ENCODE measurements around the gene GJC2. TPM values are rescaled to one million over a fixed set of nuclear protein-coding genes. Genes with fewer than 3 reads are reported as not detected.
"Not testable (repeated sequence)": the region's sequence is repeated elsewhere in the genome, so short reads cannot be mapped to it uniquely, and the experiment has no call there.

Gene GJC2
- total RNA-seq, 1 donor from 2014 or later, result 1.6 TPM

GRCh38 chr1:228111315-228111714 lies 38.4 kb upstream of the GJC2 start:
- intact Hi-C loops (cut with DNase I); DNase-seq (ENCODE audit: low spot score): not testable (repeated sequence)

GRCh38 chr1:228112167-228112566 lies 37.6 kb upstream of the GJC2 start:
- DNase-seq (ENCODE audit: low spot score), result no peak
- intact Hi-C loops (cut with DNase I), result no loop called here

- intact Hi-C loops (cut with DNase I), result no loop called here
- DNase-seq (ENCODE audit: low spot score), result no peak
These were observed 37.1 kb upstream of the GJC2 start for GRCh38 chr1:228112617-228113016.

GRCh38 chr1:228114827-228115226 lies 34.9 kb upstream of the GJC2 start:
- intact Hi-C loops (cut with DNase I), result no loop called here
- no peak for DNase-seq (ENCODE audit: low spot score)

- DNase-seq (ENCODE audit: low spot score), result no peak
- intact Hi-C loops (cut with DNase I), result no loop called here
These were observed 32.4 kb upstream of the GJC2 start for GRCh38 chr1:228117335-228117734.

GRCh38 chr1:228118040-228118439 lies 31.7 kb upstream of the GJC2 start:
- intact Hi-C loops (cut with DNase I), result no loop called here
- no peak for DNase-seq (ENCODE audit: low spot score)

- intact Hi-C loops (cut with DNase I), result loop anchor here (10.0 kb wide), 1 partner anchor 116 kb away; the partner anchor contains the start of gene WNT3A
- DNase-seq (ENCODE audit: low spot score), result no peak
These were observed 29.4 kb upstream of the GJC2 start for GRCh38 chr1:228120351-228120750.

- DNase-seq (ENCODE audit: low spot score), result no peak
- intact Hi-C loops (cut with DNase I), result loop anchor here (10.0 kb wide), 1 partner anchor 116 kb away; the partner anchor contains the start of gene WNT3A
These were observed 28.8 kb upstream of the GJC2 start for GRCh38 chr1:228120857-228121489.

GRCh38 chr1:228122921-228123441 lies 26.7 kb upstream of the GJC2 start:
- no peak for DNase-seq (ENCODE audit: low spot score)
- intact Hi-C loops (cut with DNase I), result loop anchor here (10.0 kb wide), 1 partner anchor 118 kb away; the partner anchor contains the start of gene WNT3A

GRCh38 chr1:228123505-228123904 lies 26.2 kb upstream of the GJC2 start:
- no peak for DNase-seq (ENCODE audit: low spot score)
- intact Hi-C loops (cut with DNase I), result loop anchor here (10.0 kb wide), 1 partner anchor 119 kb away; the partner anchor contains the start of gene WNT3A

- intact Hi-C loops (cut with DNase I), result loop anchor here (10.0 kb wide), 1 partner anchor 120 kb away; the partner anchor contains the start of gene WNT3A
- no peak for DNase-seq (ENCODE audit: low spot score)
These were observed 24.5 kb upstream of the GJC2 start for GRCh38 chr1:228125185-228125584.

- intact Hi-C loops (cut with DNase I), result no loop called here
These were observed 18.0 kb upstream of the GJC2 start for GRCh38 chr1:228131766-228132165.

GRCh38 chr1:228134591-228134990 lies 15.1 kb upstream of the GJC2 start:
- intact Hi-C loops (cut with DNase I), result no loop called here
- DNase-seq (ENCODE audit: low spot score), result no peak

More at GRCh38 chr1:228131766-228132165, 18.0 kb upstream of the GJC2 start:
- DNase-seq (ENCODE audit: low spot score), result no peak

GRCh38 chr1:228136901-228137300 lies 12.8 kb upstream of the GJC2 start:
- DNase-seq (ENCODE audit: low spot score), result no peak
- intact Hi-C loops (cut with DNase I), result loop anchor here (5.0 kb wide), 2 partner anchors 35 to 270 kb away; partner anchors contain the start of genes C1orf35 and TRIM11

GRCh38 chr1:228139406-228139930 lies 10.3 kb upstream of the GJC2 start:
- DNase-seq (ENCODE audit: low spot score), result no peak
- intact Hi-C loops (cut with DNase I), result loop anchor here (5.0 kb wide), 2 partner anchors 37 to 268 kb away; partner anchors contain the start of genes C1orf35 and TRIM11

GRCh38 chr1:228139931-228140723 lies 9.6 kb upstream of the GJC2 start, which contains the start of gene GUK1:
GUK1 (plus strand) TSS chr1:228140279; CDS start chr1:228140303, 24 bp downstream.
- peak; percentile 100 for DNase-seq (ENCODE audit: low spot score)
- intact Hi-C loops (cut with DNase I), result loop anchor here (1.0 to 5.0 kb wide), 4 partner anchors 25 to 267 kb away; partner anchors contain the start of genes ARF1, C1orf35, IBA57 and TRIM11

- DNase-seq (ENCODE audit: low spot score), result no peak
These were observed 9.0 kb upstream of the GJC2 start for GRCh38 chr1:228140724-228141225.

GRCh38 chr1:228141226-228142044 lies 8.3 kb upstream of the GJC2 start:
- intact Hi-C loops (cut with DNase I), result loop anchor here (2.0 kb wide), 1 partner anchor 59 kb away; the partner anchor contains the start of gene ARF1
- no peak for DNase-seq (ENCODE audit: low spot score)

More at GRCh38 chr1:228140724-228141225, 9.0 kb upstream of the GJC2 start:
- intact Hi-C loops (cut with DNase I), result loop anchor here (1.0 to 2.0 kb wide), 2 partner anchors 25 to 58 kb away; partner anchors contain the start of genes ARF1 and IBA57

Data from cardiac septum (tissue), 1 donor.